ENCODE data around the gene ANK3. TPM values are rescaled to one million over a fixed set of nuclear protein-coding genes. Genes with fewer than 3 reads are reported as not detected.

The ANK3 gene
- polyA plus RNA-seq, 1 donor (not counting 4 experiments of a cell fraction or from before 2014, with no cell fraction given), result 8.3 TPM

DNA sequence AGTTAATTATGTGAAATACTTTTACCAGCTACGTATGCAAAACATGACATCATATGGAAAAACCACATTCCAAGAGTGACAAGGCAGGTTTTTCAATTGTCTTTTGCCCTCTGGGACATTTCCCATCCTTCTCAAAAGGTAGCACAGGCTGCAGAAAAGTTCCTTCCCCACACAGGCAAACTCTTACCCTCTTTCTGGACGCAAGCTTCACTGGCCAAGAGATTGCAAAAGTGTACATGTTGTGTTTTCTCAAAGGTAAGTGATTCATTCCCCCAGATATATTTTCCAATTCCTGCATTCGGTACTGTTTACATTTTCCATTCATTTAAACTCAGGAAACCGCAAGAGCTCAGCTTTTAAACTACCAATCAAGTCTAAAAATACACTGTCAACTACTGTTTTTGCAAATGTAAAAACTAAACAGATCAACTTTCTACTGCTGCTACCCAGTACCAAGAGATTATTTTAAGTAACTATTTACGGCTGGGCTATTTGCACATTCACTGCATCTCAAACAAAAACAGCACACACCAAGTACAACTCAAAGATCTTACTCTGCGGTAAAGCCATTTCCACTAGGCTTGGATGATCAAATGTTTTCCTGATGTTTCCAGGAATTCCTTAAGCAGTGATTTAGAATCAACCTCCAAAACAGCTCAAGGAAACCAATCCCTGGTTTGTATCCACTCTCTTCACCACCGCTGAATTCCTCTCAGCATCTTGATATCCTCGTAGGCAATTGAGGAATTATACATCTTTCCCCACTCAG is 249.7 kb downstream of the ANK3 start:
- H3K9ac ChIP-seq (ENCODE audit: control insufficient read depth, extremely low read depth, insufficient read depth, low read length), result no peak overlapping the region
- H3K79me2 ChIP-seq (ENCODE audit: control insufficient read depth, insufficient read depth, low read length), result no peaks in the 10 kb centered on the region
- no peaks in the 10 kb centered on the region for H3K9me1 ChIP-seq (ENCODE audit: control insufficient read depth, extremely low read depth, insufficient read depth, low read length)
- H3K9me3 ChIP-seq (ENCODE audit: control insufficient read depth, low read depth, low read length), result no peaks in the 10 kb centered on the region
- no peaks in the 10 kb centered on the region for H3K36me3 ChIP-seq (ENCODE audit: control insufficient read depth in 2 of 2, extremely low read depth in 1 of 2, insufficient read depth in 2 of 2, low read length in 2 of 2)
- DNase-seq (ENCODE audit: low read depth, low spot score), result no peak
- peak; percentile 44 for FAIRE-seq
- H3K4me3 ChIP-seq (ENCODE audit: control insufficient read depth in 2 of 3, extremely low read depth in 1 of 3, insufficient read depth in 2 of 3, low read depth in 1 of 3, low read length in 3 of 3), result no peak overlapping the region
- H3K27ac ChIP-seq (ENCODE audit: control insufficient read depth, insufficient read depth, low read length), result no peak overlapping the region
- no peak overlapping the region for H3K4me2 ChIP-seq (ENCODE audit: control insufficient read depth, extremely low read depth, insufficient read depth, low read depth, low read length)
- dilution Hi-C loops (cut with MboI; ENCODE audit: extremely low pct_ligation_motif_present, low sequenced_read_pairs), result no loop called here
- peaks cover 7% of the 10 kb centered on the region for H3K4me1 ChIP-seq (ENCODE audit: control insufficient read depth, extremely low read depth, insufficient read depth, low read length)
- no peaks in the 10 kb centered on the region for H3K27me3 ChIP-seq (ENCODE audit: control insufficient read depth, extremely low read depth, insufficient read depth, low read length)
- no peak overlapping the region for H2AFZ ChIP-seq (ENCODE audit: control insufficient read depth, low read length)
- TF ChIP-seq, protein P1, sequence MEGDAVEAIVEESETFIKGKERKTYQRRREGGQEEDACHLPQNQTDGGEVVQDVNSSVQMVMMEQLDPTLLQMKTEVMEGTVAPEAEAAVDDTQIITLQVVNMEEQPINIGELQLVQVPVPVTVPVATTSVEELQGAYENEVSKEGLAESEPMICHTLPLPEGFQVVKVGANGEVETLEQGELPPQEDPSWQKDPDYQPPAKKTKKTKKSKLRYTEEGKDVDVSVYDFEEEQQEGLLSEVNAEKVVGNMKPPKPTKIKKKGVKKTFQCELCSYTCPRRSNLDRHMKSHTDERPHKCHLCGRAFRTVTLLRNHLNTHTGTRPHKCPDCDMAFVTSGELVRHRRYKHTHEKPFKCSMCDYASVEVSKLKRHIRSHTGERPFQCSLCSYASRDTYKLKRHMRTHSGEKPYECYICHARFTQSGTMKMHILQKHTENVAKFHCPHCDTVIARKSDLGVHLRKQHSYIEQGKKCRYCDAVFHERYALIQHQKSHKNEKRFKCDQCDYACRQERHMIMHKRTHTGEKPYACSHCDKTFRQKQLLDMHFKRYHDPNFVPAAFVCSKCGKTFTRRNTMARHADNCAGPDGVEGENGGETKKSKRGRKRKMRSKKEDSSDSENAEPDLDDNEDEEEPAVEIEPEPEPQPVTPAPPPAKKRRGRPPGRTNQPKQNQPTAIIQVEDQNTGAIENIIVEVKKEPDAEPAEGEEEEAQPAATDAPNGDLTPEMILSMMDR (optimal IDR thresholded peaks at IDR 0.05 in 1 of 3, IDR thresholded peaks at IDR 0.05 in 1 of 3, conservative IDR thresholded peaks at IDR 0.05 in 1 of 3; ENCODE audit: extremely low read depth in 1 of 3, insufficient read depth in 2 of 3, low read length in 3 of 3), result no peak
- TF ChIP-seq EZH2 (IDR thresholded peaks at IDR 0.05; ENCODE audit: low read length), result no peak
- no peaks in the 10 kb centered on the region for H4K20me1 ChIP-seq (ENCODE audit: control insufficient read depth, extremely low read depth, insufficient read depth, low read length)

DNA sequence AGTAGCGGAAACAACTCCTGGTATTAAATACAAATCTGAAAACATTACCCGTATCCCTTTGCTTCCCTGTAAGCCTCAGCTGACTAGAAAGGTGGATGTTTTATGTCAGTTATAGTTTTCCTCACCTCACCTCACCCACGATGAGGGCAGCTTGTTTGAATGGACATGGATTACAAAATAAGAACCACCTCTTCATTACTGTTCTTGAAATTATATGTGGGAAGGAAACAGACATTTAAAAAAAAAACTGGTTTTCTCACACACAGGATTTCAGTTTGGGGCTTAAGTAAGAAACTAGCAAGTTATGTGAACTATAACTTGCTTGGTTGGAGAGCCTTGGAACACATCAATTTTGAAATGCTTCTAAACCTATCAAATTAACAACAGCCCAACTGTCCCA is 250.4 kb downstream of the ANK3 start:
- Histone ChIP-seq H3K79me2 (ENCODE audit: control insufficient read depth, insufficient read depth, low read length) (no peaks in the 10 kb centered on the region), H3K9me1 (ENCODE audit: control insufficient read depth, extremely low read depth, insufficient read depth, low read length) (no peaks in the 10 kb centered on the region), H3K27me3 (ENCODE audit: control insufficient read depth, extremely low read depth, insufficient read depth, low read length) (no peaks in the 10 kb centered on the region), H3K4me3 (ENCODE audit: control insufficient read depth in 2 of 3, extremely low read depth in 1 of 3, insufficient read depth in 2 of 3, low read depth in 1 of 3, low read length in 3 of 3) (no peak overlapping the region), H3K4me2 (ENCODE audit: control insufficient read depth, extremely low read depth, insufficient read depth, low read depth, low read length) (no peak overlapping the region), H3K4me1 (ENCODE audit: control insufficient read depth, extremely low read depth, insufficient read depth, low read length) (peaks cover 7% of the 10 kb centered on the region), H3K9me3 (ENCODE audit: control insufficient read depth, low read depth, low read length) (no peaks in the 10 kb centered on the region), H3K27ac (ENCODE audit: control insufficient read depth, insufficient read depth, low read length) (no peak overlapping the region), H4K20me1 (ENCODE audit: control insufficient read depth, extremely low read depth, insufficient read depth, low read length) (no peaks in the 10 kb centered on the region), H3K9ac (ENCODE audit: control insufficient read depth, extremely low read depth, insufficient read depth, low read length) (no peak overlapping the region), H3K36me3 (ENCODE audit: control insufficient read depth in 2 of 2, extremely low read depth in 1 of 2, insufficient read depth in 2 of 2, low read length in 2 of 2) (no peaks in the 10 kb centered on the region), H2AFZ (ENCODE audit: control insufficient read depth, low read length) (no peak overlapping the region)
- no peak for FAIRE-seq
- TF ChIP-seq, protein P1 (optimal IDR thresholded peaks at IDR 0.05 in 1 of 3, IDR thresholded peaks at IDR 0.05 in 1 of 3, conservative IDR thresholded peaks at IDR 0.05 in 1 of 3; ENCODE audit: extremely low read depth in 1 of 3, insufficient read depth in 2 of 3, low read length in 3 of 3), result no peak
- no peak for TF ChIP-seq EZH2 (IDR thresholded peaks at IDR 0.05; ENCODE audit: low read length)
- dilution Hi-C loops (cut with MboI; ENCODE audit: extremely low pct_ligation_motif_present, low sequenced_read_pairs), result no loop called here
- DNase-seq (ENCODE audit: low read depth, low spot score), result no peak

Data from keratinocyte (primary cell).